Measurements from ENCODE around the gene NDUFA5. TPM values are rescaled to one million over a fixed set of nuclear protein-coding genes. Genes with fewer than 3 reads are reported as not detected.

Gene NDUFA5
- total and polyA plus RNA-seq, 2 experiments from 2014 or later, result 55.2 to 207 TPM

DNA sequence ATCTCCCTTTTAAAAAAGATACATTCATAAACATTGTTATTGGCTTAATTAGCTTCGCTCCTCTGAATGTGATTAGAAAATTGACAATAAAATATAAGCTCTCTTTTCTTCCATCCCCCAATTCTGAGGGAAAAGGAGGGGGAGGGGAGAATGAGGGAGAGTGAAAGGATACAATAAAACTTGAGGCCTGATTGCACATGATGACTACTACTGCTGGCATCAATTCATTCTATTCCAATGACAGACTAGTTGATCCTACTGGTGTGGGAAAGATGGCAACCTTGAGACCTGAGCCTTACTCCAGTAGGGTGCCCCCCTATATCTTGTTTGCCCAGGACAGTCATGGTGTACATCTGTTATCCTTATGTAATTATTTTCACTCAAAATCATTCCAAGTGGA is 18.7 kb downstream of the NDUFA5 start (continued):
- TF ChIP-seq, protein P1, sequence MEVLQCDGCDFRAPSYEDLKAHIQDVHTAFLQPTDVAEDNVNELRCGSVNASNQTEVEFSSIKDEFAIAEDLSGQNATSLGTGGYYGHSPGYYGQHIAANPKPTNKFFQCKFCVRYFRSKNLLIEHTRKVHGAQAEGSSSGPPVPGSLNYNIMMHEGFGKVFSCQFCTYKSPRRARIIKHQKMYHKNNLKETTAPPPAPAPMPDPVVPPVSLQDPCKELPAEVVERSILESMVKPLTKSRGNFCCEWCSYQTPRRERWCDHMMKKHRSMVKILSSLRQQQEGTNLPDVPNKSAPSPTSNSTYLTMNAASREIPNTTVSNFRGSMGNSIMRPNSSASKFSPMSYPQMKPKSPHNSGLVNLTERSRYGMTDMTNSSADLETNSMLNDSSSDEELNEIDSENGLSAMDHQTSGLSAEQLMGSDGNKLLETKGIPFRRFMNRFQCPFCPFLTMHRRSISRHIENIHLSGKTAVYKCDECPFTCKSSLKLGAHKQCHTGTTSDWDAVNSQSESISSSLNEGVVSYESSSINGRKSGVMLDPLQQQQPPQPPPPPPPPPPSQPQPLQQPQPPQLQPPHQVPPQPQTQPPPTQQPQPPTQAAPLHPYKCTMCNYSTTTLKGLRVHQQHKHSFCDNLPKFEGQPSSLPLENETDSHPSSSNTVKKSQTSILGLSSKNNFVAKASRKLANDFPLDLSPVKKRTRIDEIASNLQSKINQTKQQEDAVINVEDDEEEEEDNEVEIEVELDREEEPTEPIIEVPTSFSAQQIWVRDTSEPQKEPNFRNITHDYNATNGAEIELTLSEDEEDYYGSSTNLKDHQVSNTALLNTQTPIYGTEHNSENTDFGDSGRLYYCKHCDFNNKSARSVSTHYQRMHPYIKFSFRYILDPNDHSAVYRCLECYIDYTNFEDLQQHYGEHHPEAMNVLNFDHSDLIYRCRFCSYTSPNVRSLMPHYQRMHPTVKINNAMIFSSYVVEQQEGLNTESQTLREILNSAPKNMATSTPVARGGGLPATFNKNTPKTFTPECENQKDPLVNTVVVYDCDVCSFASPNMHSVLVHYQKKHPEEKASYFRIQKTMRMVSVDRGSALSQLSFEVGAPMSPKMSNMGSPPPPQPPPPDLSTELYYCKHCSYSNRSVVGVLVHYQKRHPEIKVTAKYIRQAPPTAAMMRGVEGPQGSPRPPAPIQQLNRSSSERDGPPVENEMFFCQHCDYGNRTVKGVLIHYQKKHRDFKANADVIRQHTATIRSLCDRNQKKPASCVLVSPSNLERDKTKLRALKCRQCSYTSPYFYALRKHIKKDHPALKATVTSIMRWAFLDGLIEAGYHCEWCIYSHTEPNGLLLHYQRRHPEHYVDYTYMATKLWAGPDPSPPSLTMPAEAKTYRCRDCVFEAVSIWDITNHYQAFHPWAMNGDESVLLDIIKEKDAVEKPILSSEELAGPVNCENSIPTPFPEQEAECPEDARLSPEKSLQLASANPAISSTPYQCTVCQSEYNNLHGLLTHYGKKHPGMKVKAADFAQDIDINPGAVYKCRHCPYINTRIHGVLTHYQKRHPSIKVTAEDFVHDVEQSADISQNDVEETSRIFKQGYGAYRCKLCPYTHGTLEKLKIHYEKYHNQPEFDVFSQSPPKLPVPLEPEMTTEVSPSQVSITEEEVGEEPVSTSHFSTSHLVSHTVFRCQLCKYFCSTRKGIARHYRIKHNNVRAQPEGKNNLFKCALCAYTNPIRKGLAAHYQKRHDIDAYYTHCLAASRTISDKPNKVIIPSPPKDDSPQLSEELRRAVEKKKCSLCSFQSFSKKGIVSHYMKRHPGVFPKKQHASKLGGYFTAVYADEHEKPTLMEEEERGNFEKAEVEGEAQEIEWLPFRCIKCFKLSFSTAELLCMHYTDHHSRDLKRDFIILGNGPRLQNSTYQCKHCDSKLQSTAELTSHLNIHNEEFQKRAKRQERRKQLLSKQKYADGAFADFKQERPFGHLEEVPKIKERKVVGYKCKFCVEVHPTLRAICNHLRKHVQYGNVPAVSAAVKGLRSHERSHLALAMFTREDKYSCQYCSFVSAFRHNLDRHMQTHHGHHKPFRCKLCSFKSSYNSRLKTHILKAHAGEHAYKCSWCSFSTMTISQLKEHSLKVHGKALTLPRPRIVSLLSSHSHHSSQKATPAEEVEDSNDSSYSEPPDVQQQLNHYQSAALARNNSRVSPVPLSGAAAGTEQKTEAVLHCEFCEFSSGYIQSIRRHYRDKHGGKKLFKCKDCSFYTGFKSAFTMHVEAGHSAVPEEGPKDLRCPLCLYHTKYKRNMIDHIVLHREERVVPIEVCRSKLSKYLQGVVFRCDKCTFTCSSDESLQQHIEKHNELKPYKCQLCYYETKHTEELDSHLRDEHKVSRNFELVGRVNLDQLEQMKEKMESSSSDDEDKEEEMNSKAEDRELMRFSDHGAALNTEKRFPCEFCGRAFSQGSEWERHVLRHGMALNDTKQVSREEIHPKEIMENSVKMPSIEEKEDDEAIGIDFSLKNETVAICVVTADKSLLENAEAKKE (CRISPR knock-in tag; IDR thresholded peaks at IDR 0.05), result no peak
- no peak for TF ChIP-seq POLR2AphosphoS5 (IDR thresholded peaks at IDR 0.05; ENCODE audit: low read depth)
- TF ChIP-seq CREB1 (CRISPR knock-in tag; IDR thresholded peaks at IDR 0.05; ENCODE audit: low read depth), result no peak

DNA sequence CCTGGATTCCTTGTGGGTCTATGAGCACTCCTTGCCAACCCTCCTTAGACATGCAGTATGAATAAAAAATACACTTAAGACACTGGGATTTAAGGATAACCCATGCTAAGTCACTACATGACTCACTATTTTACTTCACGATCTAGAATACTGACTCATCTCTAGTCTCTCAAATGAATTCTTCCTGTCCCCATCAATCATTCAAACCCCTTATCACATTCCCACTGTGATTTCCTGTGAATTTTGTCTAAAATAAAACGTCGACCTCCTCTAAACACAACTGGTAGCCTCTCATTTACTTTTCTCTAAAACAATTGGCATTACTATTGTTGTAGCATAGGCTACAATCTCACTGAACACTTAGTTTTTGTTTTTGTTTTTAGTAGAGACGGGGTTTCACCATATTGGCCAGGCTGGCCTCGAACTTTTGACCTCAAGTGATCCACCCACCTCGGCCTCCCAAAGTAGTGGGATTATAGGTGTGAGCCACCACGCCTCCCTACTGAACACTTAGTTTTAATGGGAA is 19.4 kb downstream of the NDUFA5 start:
- Mint-ChIP-seq H3K9me3 (no peaks in the 10 kb centered on the region), H3K4me1 (peaks cover 3% of the 10 kb centered on the region), H3K27ac (no peak overlapping the region), H3K4me3 (no peak overlapping the region), H3K36me3 (ENCODE audit: low read depth) (peaks cover 2% of the 10 kb centered on the region; the same call in 1 of the 3 replicates), H3K27me3 (ENCODE audit: insufficient read depth, low read depth, poor library complexity) (peaks cover 8% of the 10 kb centered on the region)
- Histone ChIP-seq H2AFZ (no peak overlapping the region), H3K27ac (ENCODE audit: low read depth) (no peak overlapping the region), H4K20me1 (replicated peaks; ENCODE audit: insufficient read depth) (no peaks in the 10 kb centered on the region), H3K36me3 (ENCODE audit: insufficient read depth) (no peaks in the 10 kb centered on the region), H3F3A (replicated peaks; ENCODE audit: low read depth) (peaks cover 5% of the 10 kb centered on the region; the same call in 1 of the 2 replicates), H3K4me1 (ENCODE audit: insufficient read depth) (peaks cover 8% of the 10 kb centered on the region), H3K27me3 (ENCODE audit: insufficient read depth) (peaks cover 8% of the 10 kb centered on the region), H3K79me2 (replicated peaks; ENCODE audit: insufficient read depth) (no peaks in the 10 kb centered on the region), H3K9me2 (ENCODE audit: insufficient read depth) (no peaks in the 10 kb centered on the region), H3K4me2 (no peak overlapping the region), H3K4me3 (no peak overlapping the region)
- DNase-seq (ENCODE audit: low spot score), result no peak
- ATAC-seq, result no peak
- no peak for TF ChIP-seq CREB1 (CRISPR knock-in tag; IDR thresholded peaks at IDR 0.05; ENCODE audit: low read depth)
- TF ChIP-seq, protein P2, sequence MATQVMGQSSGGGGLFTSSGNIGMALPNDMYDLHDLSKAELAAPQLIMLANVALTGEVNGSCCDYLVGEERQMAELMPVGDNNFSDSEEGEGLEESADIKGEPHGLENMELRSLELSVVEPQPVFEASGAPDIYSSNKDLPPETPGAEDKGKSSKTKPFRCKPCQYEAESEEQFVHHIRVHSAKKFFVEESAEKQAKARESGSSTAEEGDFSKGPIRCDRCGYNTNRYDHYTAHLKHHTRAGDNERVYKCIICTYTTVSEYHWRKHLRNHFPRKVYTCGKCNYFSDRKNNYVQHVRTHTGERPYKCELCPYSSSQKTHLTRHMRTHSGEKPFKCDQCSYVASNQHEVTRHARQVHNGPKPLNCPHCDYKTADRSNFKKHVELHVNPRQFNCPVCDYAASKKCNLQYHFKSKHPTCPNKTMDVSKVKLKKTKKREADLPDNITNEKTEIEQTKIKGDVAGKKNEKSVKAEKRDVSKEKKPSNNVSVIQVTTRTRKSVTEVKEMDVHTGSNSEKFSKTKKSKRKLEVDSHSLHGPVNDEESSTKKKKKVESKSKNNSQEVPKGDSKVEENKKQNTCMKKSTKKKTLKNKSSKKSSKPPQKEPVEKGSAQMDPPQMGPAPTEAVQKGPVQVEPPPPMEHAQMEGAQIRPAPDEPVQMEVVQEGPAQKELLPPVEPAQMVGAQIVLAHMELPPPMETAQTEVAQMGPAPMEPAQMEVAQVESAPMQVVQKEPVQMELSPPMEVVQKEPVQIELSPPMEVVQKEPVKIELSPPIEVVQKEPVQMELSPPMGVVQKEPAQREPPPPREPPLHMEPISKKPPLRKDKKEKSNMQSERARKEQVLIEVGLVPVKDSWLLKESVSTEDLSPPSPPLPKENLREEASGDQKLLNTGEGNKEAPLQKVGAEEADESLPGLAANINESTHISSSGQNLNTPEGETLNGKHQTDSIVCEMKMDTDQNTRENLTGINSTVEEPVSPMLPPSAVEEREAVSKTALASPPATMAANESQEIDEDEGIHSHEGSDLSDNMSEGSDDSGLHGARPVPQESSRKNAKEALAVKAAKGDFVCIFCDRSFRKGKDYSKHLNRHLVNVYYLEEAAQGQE (IDR thresholded peaks at IDR 0.05; ENCODE audit: unreplicated experiment), result no peak
- TF ChIP-seq ZNF114 (CRISPR knock-in tag; IDR thresholded peaks at IDR 0.05), result no peak
- TF ChIP-seq POLR2AphosphoS5 (IDR thresholded peaks at IDR 0.05; ENCODE audit: low read depth), result no peak
- TF ChIP-seq JUNB (IDR thresholded peaks at IDR 0.05; ENCODE audit: unreplicated experiment), result no peak
- no peak for TF ChIP-seq NANOG (IDR thresholded peaks at IDR 0.05; ENCODE audit: borderline replicate concordance)
- TF ChIP-seq, protein P3, sequence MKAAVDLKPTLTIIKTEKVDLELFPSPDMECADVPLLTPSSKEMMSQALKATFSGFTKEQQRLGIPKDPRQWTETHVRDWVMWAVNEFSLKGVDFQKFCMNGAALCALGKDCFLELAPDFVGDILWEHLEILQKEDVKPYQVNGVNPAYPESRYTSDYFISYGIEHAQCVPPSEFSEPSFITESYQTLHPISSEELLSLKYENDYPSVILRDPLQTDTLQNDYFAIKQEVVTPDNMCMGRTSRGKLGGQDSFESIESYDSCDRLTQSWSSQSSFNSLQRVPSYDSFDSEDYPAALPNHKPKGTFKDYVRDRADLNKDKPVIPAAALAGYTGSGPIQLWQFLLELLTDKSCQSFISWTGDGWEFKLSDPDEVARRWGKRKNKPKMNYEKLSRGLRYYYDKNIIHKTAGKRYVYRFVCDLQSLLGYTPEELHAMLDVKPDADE (IDR thresholded peaks at IDR 0.05), result no peak
- TF ChIP-seq ZNF331 (CRISPR knock-in tag; IDR thresholded peaks at IDR 0.05; ENCODE audit: low read depth), result no peak
